Hepatic stellate cell (primary cell): ENCODE data around the gene CROCC.
"Not testable (repeated sequence)": the region's sequence is repeated elsewhere in the genome, so short reads cannot be mapped to it uniquely, and the experiment has no call there.

Source experiments
- DNase-seq: peaks from one replicate; pipeline ENCODE4 v3.0.0; 2011; ENCODE audit warnings: low spot score

The CROCC gene

DNA sequence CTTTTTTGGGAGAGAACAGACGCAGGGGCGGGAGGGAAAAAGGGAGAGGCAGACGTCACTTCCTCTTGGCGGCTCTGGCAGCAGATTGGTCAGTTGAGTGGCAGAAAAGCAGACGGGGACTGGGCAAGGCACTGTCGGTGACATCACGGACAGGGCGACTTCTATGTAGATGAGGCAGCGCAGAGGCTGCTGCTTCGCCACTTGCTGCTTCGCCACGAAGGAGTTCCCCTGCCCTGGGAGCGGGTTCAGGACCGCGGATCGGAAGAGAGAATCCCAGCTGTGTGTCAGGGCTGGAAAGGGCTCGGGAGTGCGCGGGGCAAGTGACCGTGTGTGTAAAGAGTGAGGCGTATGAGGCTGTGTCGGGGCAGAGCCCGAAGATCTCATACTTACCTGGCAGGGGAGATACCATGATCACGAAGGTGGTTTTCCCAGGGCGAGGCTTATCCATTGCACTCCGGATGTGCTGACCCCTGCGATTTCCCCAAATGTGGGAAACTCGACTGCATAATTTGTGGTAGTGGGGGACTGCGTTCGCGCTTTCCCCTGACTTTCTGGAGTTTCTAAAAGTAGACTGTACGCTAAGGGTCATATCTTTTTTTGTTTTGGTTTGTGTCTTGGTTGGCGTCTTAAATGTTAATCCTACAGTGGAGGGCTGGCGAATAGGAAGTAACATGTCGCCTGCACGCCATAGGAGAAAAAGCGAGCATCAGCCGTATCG, 26.0 kb upstream of the CROCC start, which contains the start of gene RNU1-2:
TSS of gene RNU1-2 (plus strand) at position 383 of the 718 bp plus-strand sequence.
- peak; percentile 61 for DNase-seq

DNA sequence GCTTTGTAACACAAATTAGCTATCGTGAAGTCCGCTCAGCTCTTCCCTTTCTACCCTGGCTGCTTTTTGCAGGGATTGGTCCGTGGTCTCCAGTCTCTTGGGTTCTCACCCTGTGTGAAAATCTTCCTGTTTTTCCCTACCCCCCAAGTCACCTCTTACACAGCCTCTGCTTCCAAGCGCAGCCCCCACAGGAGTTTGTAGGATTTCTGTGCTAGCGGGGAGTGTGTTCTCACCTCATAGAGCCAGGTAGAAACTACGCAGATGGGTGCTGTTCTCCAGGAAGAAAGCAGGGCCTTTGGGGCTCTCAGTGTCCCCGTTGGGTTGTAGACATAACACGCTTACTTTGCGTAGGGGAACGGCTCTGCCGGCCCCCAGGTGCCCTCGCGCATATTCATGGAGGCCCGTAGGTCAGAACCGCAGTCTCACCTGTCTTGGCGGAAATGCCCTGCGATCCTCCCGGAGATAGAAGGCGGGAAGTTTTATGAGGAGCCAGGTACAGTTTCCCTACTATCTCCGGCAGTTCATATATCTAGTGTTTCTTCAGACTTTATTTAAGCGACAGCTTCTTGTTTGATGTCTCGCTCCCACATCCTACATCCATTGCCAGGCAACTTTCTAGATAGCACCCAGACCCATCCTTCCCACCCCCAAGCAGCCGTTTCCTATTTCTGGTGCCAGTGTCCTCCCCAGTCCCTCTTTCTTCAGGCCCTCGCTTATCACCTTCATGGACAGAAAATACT, 25.2 kb upstream of the CROCC start:
- DNase-seq = peak; percentile 28

DNA sequence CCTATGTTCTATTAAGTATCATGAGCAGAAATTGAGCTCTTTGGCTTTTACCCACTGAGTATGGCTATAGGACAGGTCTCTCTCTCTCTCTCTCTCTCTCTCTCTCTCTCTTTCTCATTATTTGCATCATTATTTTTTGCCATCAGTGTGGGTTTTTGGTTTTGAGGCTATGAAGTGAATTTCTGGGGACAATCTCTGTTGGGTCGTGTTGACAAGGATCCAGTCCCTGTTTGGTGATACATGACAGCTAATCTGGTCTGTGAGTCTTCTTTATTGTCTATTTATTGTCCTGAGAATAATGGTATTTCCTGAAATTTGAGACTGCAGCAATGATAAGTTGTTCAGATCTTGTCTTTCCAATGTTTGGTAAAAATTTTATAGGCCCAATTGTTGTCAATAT, 24.1 kb upstream of the CROCC start:
- DNase-seq = not testable (repeated sequence)

DNA sequence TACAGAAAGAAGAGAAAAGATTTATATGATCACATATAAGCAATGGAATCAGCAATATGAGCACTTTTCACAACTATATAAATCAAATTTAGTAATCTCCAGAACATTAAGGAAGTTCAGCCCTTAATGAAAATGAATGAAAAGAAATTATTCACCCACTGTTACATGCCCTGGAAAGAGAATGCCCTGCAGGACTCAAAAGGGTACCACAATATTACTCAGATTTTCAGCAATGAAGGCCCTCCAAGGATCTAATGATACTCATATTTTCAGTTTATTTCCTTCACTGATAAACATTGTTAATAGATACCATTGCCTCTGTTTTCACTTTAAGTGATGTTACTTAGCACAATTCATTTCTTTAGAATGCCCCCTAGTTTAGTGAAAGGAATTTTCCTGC, 23.4 kb upstream of the CROCC start:
- DNase-seq = not testable (repeated sequence)

DNA sequence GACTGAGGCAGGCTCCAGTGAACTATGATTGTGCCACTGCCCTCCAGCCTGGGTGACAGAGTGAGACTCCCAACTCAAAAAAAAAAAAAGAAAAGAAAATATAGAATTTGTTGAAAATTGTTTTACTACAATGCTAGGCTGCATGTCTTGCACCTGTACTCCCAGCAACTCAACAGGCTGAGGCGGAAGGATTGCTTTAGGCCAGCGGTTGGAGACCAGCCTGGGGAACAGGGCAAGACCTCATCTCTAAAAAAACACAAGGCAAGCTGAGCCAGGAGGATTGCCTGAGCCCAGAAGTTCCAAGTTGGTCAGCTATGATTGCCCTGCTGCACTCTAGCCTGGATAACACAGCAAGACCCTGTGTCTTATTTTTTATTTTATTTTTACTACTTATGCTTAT, 22.7 kb upstream of the CROCC start:
- DNase-seq = not testable (repeated sequence)

DNA sequence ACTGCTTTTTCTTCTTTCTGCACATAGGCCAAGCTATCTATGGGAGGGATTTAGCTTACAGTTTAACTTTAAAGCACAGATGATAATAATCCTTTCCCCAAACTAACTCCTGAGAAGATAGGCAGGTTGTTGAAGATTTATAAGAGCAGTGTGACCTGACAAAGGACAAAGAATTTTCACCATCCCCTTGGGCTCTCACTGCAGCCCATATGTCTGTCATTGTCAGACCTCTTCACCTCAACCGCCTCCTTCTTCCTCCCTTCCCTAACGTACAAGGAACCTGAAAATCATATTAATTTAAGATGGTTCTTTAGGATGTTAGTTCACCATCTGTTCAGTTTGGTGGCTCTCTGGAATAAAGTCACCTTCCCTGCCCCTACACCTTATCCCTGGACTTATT, 21.0 kb upstream of the CROCC start:
- no peak for DNase-seq

DNA sequence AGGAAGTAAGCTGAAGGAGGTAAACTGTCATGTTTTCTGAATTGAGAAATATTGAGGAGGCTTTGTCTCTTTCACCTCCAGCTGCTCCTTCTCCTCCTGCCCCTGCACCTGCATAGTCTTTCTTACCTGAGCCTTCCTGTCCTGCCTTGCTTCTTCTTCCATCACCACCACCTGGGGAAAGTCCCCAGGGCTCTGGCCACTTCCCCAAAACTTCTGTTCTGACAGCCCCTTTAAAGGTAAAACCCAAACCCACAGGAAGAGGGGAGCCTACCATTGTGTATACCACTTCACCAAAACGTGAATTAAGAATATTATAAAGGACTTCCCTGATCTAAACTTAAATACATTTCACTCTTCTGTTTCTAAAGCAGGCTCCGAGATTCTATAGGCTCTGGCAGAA, 20.4 kb upstream of the CROCC start:
- DNase-seq = not testable (repeated sequence)

DNA sequence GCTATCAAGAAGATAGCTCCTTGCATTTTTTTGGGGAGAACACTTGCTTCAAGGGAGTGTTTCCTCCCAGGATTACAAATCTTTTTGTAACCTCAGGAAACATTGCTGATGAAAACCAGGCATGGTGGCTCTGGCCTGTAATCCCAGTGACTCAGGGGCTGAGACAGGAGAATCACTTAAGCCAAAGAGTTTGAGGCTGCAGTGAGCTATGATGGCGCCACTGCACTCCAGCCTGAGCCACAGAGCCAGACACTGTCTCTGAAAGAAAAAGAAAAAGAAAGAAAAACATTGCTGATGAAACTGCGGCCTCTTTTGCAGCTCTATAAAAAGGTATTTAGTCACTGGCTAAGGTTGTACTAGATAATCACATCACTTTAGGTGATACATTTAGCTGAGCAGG, 18.7 kb upstream of the CROCC start:
- no peak for DNase-seq

DNA sequence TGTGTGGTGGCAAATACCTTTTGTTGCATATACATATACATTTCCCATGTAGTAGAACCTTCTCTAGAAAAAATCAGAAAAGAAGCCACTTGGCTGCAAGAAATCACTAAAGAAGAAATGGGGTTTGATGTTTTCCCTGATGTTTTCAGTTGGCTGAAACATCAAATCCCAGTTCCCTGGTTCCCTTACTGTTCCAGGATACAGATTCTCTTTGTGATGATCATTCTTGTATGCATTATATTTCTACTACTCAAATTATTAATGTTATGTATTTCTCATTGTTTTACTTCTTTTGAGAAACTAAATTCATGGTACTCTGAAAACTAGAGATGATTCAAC, 18.3 kb upstream of the CROCC start:
- DNase-seq = no peak

DNA sequence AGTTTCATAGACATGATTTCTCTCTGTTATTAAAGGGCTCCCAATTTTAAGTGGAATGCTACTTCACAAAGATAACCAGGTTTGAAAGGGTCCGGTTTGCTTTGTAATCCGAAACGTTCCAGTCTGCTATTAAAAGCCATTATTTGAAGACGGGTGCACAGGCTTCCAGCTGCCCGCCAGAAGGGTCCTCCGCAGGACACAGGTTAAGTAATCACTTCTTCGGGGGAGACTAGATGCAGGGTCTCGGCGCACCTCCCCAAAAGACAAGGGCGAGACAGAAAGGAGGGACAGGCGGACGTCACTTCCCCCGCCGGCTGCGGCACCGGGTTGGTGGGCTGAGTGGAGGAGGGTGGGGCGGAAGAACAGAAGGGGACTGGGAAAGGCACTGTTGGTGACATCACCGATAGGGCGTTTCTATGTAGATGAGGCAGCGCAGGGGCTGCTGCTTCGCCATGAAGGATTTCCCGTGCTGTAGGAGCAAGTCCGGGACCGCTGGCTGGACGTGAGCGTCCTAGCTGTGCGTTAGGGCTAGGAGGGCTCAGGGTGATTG, 17.1 kb upstream of the CROCC start:
- DNase-seq = peak; percentile 95

DNA sequence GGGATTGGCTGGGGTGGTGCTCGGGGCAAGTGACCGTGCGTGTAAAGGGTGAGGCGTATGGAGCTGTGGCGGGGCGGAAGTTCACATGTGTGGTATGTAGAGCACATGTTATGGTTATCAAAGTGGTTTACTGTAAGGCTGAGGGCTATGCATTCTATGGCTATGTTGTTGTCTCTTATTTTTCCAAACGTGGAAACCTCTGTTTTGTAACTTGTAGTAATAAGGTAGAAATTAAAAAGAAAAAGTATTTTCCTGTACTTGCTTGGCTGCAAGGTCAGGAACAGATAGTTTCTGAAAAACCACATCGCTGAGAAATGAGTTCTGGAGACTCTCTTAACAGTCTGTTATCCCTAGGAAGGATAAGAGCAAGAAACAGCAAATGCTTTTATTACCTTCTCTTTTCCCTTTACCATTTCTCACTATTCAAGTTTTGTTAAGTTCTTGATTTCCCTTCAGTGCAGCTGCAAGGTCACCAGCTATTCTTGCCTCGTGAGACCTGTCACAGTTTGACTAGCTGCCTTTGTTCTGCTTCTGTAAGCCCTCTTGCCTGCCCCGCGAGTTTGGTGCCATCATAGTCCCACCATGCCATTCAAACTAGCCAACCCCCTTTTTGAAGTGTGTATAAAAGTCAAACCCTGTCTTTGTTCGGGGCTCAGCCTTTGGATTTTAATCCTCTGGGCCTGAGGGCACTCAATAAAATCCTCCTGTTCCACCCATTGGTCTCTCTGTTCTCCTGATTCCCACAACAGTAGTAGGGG, 16.4 kb upstream of the CROCC start:
- peak; percentile 75 for DNase-seq

DNA sequence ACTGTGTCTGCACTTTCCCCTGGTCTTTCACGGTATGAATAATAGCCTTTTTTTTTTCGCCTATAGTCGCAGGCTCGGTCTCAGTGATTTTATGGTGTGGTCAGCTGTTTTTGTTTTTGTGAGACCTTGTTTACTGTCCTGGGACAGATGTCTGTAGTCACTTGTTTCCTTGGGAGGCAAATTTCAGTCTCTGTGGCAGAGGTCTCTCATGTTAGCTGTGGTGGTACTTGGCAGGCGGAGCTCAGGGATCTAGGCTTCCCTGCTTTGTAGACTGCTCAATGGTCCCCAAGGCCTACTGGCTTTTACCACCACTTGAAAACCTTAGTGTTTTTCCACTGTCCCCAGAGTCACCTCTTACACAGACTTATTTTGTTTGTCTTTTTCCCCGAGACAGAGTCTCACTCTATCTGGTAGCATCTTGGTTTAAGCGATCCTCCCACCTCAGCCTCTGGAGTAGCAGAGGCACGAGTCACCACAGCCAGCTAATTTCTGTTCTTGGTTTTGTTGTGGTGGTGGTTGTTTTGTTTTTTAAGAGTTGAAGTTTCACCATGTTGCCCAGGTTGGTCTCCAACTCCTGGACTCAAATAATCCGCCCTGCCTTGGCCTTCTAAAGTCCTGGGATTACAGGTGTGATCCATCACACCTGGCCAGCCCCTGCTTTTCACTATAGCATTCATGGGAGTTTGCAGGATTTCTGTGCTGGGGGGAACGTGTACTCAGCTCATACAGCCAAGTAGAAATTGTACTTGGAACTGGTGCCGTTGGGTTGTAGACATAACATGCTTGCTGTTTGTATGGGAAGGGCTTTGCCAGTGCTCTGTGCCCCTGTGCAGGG, 15.6 kb upstream of the CROCC start:
- no peak for DNase-seq

DNA sequence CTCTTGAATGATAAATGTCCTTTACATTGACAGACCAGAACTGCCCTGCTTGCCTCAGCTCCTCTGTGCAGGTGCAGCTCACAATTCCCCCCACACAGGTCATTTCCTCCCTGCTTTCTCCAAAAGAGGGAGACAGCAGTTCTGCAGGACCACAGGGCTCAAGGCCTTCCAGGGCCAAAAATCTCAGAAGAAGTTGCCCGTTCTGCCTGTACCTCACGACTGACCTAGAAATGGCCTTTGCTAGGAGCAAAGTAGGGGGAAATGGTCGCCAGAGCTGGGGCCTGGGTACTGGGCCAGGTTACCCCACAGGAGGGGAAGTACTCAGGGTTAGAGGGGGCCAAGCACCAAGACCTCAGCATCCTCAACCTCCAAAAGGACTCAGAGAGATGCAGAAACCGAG, 14.9 kb upstream of the CROCC start:
- DNase-seq = no peak

DNA sequence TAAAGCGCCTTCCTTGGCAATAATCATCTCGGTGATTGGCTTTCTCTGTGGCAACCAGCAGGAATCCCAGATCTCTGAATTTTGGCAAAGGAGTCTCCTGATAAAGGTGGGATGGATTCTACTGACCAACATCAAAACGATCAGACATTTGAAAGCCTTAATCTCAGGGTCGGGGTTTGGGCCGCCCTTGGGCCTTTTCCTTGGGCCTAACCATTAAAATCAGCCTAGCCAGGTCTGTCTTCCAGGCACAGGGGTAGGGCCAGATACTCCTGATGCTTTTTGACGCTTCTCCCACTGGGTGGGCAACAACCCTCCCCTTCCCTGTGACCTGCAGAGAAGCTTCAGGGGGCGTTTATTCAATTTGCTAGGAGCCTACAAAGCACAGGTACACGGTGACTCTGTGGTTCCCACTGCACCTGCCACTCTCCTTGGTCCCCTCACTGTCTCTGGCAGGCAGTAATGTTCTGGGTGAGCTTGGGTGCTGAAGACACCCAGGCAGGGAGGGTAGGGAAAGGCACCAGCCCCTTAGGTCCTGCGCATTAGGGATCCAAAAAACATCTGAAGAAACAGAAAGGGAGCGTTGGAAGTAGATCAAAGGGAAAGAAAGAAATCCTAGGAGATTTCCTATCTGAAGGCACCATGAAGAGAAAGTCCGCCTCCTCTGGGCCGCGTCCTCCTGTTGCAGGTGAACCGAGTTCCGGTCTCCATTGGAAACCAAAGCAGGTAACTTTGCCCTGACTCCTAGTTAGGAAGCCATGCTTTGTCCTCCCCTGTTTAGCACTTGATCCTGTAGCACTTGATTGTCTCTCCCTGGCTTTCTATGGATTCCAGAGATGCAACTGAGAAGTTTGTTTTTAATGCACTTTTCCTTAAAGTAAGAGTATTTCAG, 13.6 kb upstream of the CROCC start:
- no peak for DNase-seq

DNA sequence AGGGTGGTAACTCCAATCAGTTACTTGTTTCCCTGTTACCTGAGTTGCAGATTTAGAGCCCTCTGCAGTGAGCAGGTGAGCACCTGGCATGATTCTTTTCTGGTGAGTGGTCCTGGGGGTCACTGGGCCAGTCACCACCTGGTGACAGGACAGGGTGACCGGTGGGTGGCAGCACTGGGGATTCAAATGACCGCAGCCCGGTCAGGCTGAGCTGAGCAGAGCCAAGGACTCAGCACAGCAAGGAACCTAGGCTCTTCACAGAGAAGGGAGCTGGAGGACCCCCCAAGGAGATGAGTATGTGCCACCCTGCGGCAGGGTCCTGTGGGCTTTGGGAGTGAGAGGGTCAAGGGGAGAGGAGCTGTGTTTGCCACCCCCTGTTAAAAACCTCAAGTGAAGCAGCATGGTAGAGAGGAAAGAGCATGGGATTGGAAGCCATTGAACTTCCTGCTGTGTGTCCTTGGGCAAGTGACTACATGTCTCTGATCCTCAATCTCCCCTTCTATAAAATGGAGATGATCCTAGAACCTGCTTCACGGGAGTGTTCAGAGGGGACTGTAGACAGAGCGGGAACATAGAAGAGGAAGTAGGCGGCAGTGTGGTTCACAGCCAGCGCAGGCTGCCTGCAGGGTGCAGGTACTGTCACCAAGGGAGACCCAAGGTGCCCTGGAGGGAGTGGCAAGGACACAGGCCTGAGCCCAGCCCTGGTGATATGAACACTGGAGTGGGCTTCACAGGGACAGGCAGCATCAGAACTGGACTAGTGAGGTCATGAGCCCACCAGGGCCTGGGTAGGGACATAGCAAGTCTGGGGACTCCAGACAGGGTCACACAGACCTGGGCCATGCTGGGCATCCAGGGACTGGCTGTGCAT, 9.6 kb upstream of the CROCC start:
- not testable (repeated sequence) for DNase-seq

DNA sequence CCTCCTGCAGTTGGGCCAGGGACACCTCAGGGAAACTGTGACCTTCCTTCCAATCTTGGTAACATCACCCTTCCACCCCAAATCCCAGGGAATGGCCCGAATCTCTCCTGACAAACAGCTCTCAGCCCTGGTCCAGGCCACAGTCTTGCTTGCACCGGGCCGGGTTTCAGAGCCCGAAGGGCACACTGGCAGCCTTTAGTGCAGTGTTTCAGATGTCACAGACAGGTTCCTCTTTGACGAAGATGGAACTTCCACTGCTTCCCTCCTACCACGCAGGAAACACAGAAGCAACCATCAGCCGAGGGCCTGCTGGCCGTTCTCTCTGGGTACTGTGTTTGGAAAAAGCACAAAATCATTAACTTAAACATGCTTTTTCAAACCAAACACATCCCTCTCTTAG, 9.0 kb upstream of the CROCC start:
- DNase-seq = not testable (repeated sequence)

DNA sequence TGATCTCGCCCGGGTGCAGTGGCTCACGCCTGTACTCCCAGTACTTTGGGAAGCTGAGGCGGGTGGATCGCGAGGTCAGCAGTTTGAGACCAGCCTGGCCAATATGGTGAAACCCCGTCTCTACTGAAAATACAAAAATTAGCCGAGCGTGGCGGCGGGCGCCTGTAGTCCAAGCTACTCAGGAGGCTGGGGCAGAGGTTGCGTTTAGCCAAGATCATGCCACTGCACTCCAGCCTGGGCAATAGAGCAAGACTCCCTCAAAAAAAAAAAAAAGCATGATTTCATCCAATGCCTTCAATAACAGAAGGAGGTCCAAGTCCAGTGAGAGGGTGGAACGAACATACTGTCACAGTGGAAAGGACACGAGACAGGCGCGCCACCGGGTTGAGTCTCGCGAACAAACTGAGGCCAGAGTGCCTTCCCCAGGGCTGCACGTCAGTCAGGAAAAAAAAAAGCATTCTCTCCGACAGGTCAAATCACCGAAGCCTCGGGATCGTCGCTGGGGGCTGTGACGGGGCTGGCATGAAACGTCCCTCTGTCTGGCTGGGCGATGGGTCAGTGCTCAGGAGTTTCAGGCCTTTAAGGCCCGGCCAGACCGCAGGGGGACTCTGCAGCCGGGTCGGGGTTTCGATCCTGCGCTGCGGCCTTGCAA, 8.4 kb upstream of the CROCC start:
- no peak for DNase-seq

DNA sequence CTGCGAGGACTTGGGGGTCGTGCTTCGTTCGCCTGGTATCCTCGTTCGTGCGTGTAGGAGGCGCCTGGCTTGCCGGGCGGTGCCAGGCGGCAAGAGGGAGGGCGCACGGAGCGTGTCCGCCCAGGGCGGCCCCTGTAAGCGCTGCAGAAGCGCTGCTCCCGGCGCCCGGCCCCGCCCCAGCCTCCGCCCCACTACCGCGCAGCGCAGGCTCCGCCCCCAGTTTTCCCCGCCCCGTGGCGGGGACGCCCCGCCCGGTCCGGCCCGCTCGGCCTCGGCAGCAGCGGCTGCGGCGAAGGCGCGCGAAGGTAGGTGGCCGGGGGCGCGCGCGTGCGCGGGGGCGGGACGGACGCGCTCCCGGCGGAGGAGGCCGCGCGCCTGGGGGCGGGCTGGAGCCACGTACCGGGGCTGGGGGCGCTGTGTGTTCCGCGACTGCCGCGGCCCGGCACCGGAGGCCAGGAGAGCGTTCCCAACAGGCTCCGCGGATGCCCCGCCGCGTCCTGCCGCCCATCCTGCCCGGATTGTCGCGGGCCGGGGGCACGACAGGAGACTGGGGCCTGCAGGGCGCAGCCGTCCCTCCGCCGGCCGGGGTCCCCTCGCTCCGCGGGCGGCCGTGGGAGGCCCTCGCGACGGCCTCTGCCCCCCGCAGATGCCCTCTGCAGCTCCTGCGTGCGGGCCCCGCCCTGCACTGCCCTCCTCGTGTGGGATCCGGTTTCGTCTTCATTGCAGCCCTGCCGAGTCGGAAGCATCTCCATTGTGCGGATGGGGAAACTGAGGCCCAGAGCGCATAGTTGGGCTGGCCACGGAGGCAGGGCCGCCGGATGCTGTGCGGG, 7.7 kb upstream of the CROCC start:
- DNase-seq = peak; percentile 98
